Medulla oblongata (tissue), 1 donor: ENCODE data around the gene MAPK10.
A peak's percentile ranks its signal among the peaks of the same experiment; 100 is the strongest.
"Not testable (repeated sequence)": the region's sequence is repeated elsewhere in the genome, so short reads cannot be mapped to it uniquely, and the experiment has no call there.

Experiments
- DNase-seq: peaks from one replicate; pipeline ENCODE4 v3.0.0-alpha.2; 2015; ENCODE audit errors: extremely low spot score

MAPK10 gene

GRCh38 chr4:85968945-85969819 is 390.7 kb downstream of the MAPK10 start:
- peak; percentile 86 for DNase-seq

GRCh38 chr4:85967872-85968271 is 392.0 kb downstream of the MAPK10 start:
- DNase-seq: no peak

- DNase-seq: no peak
Observed at GRCh38 chr4:85966373-85966772, 393.5 kb downstream of the MAPK10 start.

- no peak for DNase-seq
Observed at GRCh38 chr4:85965529-85965928, 394.3 kb downstream of the MAPK10 start.

- DNase-seq: not testable (repeated sequence)
Observed at GRCh38 chr4:85965017-85965416, 394.8 kb downstream of the MAPK10 start.

GRCh38 chr4:85964298-85964697 is 395.6 kb downstream of the MAPK10 start:
- no peak for DNase-seq

GRCh38 chr4:85963231-85963630 is 396.6 kb downstream of the MAPK10 start:
- DNase-seq: no peak

- DNase-seq: no peak
Observed at GRCh38 chr4:85961887-85962286, 398.0 kb downstream of the MAPK10 start.

- no peak for DNase-seq
Observed at GRCh38 chr4:85956293-85956945, 403.4 kb downstream of the MAPK10 start.

GRCh38 chr4:85955620-85956292 is 404.1 kb downstream of the MAPK10 start:
- DNase-seq: no peak

- DNase-seq: no peak
Observed at GRCh38 chr4:85953651-85954018, 406.2 kb downstream of the MAPK10 start.

GRCh38 chr4:85952972-85953650 is 406.7 kb downstream of the MAPK10 start:
- no peak for DNase-seq

- no peak for DNase-seq
Observed at GRCh38 chr4:85952528-85952927, 407.3 kb downstream of the MAPK10 start.

GRCh38 chr4:85951099-85951498 is 408.8 kb downstream of the MAPK10 start:
- no peak for DNase-seq

- DNase-seq: no peak
Observed at GRCh38 chr4:85946821-85947220, 413.0 kb downstream of the MAPK10 start.

- DNase-seq: no peak
Observed at GRCh38 chr4:85942107-85942506, 417.7 kb downstream of the MAPK10 start.

- DNase-seq: no peak
Observed at GRCh38 chr4:85940151-85940550, 419.7 kb downstream of the MAPK10 start.
